ENCODE data around the gene GRB2.

GRB2 gene

DNA sequence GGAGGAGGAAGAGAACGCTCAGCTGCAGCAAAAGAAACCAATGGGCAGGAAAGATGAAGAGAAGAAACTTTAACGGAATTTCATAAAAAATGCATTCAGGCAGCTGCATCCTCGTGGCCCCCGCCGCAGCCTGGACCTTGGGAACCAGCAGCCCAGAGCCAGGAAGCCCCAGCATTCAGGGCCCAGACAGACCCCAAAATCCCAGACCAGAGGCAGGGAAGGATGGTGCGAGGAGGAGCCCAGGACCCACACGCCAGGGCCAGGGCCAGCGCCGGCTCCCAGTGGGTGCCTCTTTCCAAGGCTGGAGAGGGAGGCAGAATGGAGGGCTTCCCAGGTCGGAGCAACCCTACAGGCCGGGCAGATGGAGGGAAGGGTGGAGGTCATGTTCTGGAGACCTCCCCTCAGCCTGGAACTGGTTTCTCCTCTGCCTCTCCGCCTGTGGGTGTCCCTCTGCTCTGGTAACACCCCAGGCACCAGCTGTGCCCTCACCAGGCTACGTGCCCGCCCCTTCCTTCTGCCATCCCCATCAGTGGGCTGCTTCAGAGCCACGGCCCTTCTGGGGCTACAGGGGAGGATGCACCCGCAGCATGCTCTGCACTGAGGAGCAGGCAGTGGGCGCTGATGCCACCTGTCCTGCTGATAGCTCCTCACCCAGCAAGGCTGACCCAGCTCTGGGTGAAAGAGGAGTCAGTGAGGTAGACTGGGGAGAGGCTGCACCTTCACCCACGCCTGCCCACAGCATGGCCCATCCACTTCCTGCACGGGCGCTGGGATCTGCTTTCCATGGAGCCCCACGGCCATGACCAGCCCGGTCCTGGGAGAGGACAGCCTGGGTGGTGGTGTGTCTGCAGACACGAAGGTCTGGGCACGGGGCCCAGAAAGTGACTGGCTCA is 133.3 kb downstream of the GRB2 start:
- peak; percentile 68 for DNase-seq

- DNase-seq, result peak; percentile 96
These were observed 134.1 kb downstream of the GRB2 start for GRCh38 chr17:75271233-75271954.

- no peak for DNase-seq
These were observed 134.6 kb downstream of the GRB2 start, which contains the start of gene MIF4GD for GRCh38 chr17:75270966-75271232. Gene MIF4GD (minus strand): TSS chr17:75271231. CDS start chr17:75270195, 1,036 bp downstream.

- DNase-seq, result peak; percentile 83
These were observed 135.1 kb downstream of the GRB2 start for GRCh38 chr17:75270218-75270965.

DNA sequence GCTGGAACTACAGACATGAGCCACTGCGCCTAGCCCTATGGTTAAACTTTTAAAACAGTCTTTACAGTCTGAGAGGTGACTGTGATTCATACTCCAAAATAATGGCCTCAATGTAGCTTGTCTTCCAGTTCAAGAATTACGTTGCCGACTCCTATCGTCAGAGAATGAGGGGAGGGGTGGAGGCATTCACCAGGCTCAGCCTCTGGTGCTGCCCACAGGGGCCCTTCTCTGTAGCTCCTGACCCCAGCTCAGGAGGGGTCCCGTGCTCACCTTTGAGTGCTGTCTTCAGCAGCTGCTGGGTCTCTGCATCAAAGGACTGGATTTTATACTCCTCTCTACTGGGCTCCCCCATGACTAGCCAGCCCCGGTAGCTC is 135.6 kb downstream of the GRB2 start:
- no peak for DNase-seq

Data from activated effector memory CD4-positive, alpha-beta T cell treated with anti-CD3 and anti-CD28 coated beads, Interleukin-2, amount 50 U/mL, for 16 hours (primary cell).